AG09309 (cell line): Measurements from ENCODE around the gene PDE1A.

Experiments
- DNase-seq: peaks from one replicate; pipeline ENCODE4 v3.0.0-alpha.2; 2010; ENCODE audit warnings: low read depth
- H3K4me3 ChIP-seq: 2 replicates; pipeline ENCODE4 v1.5.1; 2011; ENCODE audit warnings: mild to moderate bottlenecking, low read depth, low read length, moderate library complexity; ENCODE audit not compliant: control insufficient read depth
- CTCF ChIP-seq: IDR thresholded peaks from 2 replicates; pipeline ENCODE4 v1.5.1; 2011; ENCODE audit warnings: mild to moderate bottlenecking, low read depth, low read length, inconsistent platforms; ENCODE audit not compliant: insufficient read depth, control insufficient read depth; ENCODE audit errors: missing control alignments

PDE1A gene

GRCh38 chr2:182432051-182432450 lies 5.2 kb upstream of the PDE1A start:
- no peak overlapping the region for H3K4me3 ChIP-seq
- no peak for TF ChIP-seq CTCF

GRCh38 chr2:182428476-182428875 lies 1.6 kb upstream of the PDE1A start:
- no peak overlapping the region for H3K4me3 ChIP-seq
- TF ChIP-seq CTCF, result no peak
- no peak for DNase-seq

More at GRCh38 chr2:182432051-182432450, 5.2 kb upstream of the PDE1A start:
- no peak for DNase-seq

- DNase-seq, result no peak
- TF ChIP-seq CTCF, result no peak
- H3K4me3 ChIP-seq, result no peak overlapping the region
These were observed 536 bp downstream of the PDE1A start for GRCh38 chr2:182426082-182426917.

- DNase-seq, result no peak
- no peak for TF ChIP-seq CTCF
- H3K4me3 ChIP-seq, result no peak overlapping the region
These were observed 4.0 kb downstream of the PDE1A start for GRCh38 chr2:182422864-182423263.

- no peak for TF ChIP-seq CTCF
- no peak for DNase-seq
- H3K4me3 ChIP-seq, result no peak overlapping the region
These were observed 6.2 kb downstream of the PDE1A start for GRCh38 chr2:182420669-182421068.

- no peak overlapping the region for H3K4me3 ChIP-seq
- TF ChIP-seq CTCF, result no peak
- no peak for DNase-seq
These were observed 10.0 kb downstream of the PDE1A start for GRCh38 chr2:182416861-182417260.
